ENCODE data around the gene WSCD2. TPM values are rescaled to one million over a fixed set of nuclear protein-coding genes. Genes with fewer than 3 reads are reported as not detected.

The WSCD2 gene
- total and polyA plus RNA-seq, 2 experiments from 2014 or later: not detected

- Histone ChIP-seq H4K20me1 (ENCODE audit: insufficient read depth) (no peaks in the 10 kb centered on the region), H3K79me2 (ENCODE audit: insufficient read depth) (no peaks in the 10 kb centered on the region), H3K9me2 (ENCODE audit: insufficient read depth) (no peaks in the 10 kb centered on the region), H3F3A (ENCODE audit: insufficient read depth) (no peaks in the 10 kb centered on the region), H3K36me3 (ENCODE audit: low read depth) (no peaks in the 10 kb centered on the region), H3K27me3 (replicated peaks; ENCODE audit: insufficient read depth) (no peaks in the 10 kb centered on the region; the same call in 1 of the 2 replicates), H3K4me1 (ENCODE audit: insufficient read depth) (no peaks in the 10 kb centered on the region), H3K9ac (no peak overlapping the region), H3K27ac (no peak overlapping the region), H3K9me3 (ENCODE audit: low read depth) (no peaks in the 10 kb centered on the region), H3K4me2 (ENCODE audit: unreplicated experiment) (no peak overlapping the region), H2AFZ (no peak overlapping the region), H3K4me3 (no peak overlapping the region)
- WGBS, 2 experiments (ENCODE audit: low coverage in 1 of 2, low lambda C conversion rate in 2 of 2, missing lambda C conversion rate in 2 of 2): 46 to 52% methylated on average over 8 of the region's 8 CpGs
- TF ChIP-seq EZH2 (IDR thresholded peaks at IDR 0.05; ENCODE audit: insufficient read depth, poor library complexity, severe bottlenecking): no peak
- in situ Hi-C loops (cut with MboI): no loop called here
- no peak for DNase-seq
Measured at GRCh38 chr12:108226866-108227265, 97.8 kb downstream of the WSCD2 start.

DNA sequence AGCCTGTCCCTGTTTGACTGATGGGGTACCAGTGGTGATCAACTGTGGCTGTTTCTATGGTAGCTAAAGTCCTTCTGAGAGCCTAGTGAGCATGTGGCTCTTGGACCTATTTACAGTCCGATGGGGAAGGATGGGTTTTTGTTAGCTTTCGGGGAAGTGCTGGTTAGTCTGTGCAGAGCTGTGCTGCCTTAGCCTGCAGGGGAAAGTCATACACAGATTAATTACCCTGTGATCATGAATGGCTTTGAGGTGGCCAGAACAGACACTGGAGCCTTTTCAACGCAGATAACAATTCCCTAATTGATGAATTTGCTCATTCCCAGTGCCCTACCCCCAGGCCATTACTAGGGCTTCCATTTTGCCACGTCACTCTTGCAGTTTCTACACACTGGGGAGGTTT is 99.7 kb downstream of the WSCD2 start:
- no peak overlapping the region for H3K27ac ChIP-seq
- no peaks in the 10 kb centered on the region for H3K9me2 ChIP-seq (ENCODE audit: insufficient read depth)
- no peaks in the 10 kb centered on the region for H3K36me3 ChIP-seq (ENCODE audit: low read depth)
- no peak for DNase-seq
- no peaks in the 10 kb centered on the region for H4K20me1 ChIP-seq (ENCODE audit: insufficient read depth)
- no peaks in the 10 kb centered on the region for H3K9me3 ChIP-seq (ENCODE audit: low read depth)
- 18 to 26% methylated on average over 4 of the region's 4 CpGs for WGBS, 2 experiments (ENCODE audit: low coverage in 1 of 2, low lambda C conversion rate in 2 of 2, missing lambda C conversion rate in 2 of 2)
- H3K9ac ChIP-seq: no peak overlapping the region
- H3F3A ChIP-seq (ENCODE audit: insufficient read depth): no peaks in the 10 kb centered on the region
- no peak overlapping the region for H3K4me2 ChIP-seq (ENCODE audit: unreplicated experiment)
- H3K27me3 ChIP-seq (replicated peaks; ENCODE audit: insufficient read depth): no peaks in the 10 kb centered on the region; the same call in 1 of the 2 replicates
- no peaks in the 10 kb centered on the region for H3K79me2 ChIP-seq (ENCODE audit: insufficient read depth)
- H3K4me1 ChIP-seq (ENCODE audit: insufficient read depth): no peaks in the 10 kb centered on the region
- no peak overlapping the region for H2AFZ ChIP-seq
- in situ Hi-C loops (cut with MboI): no loop called here
- H3K4me3 ChIP-seq: no peak overlapping the region
- TF ChIP-seq EZH2 (IDR thresholded peaks at IDR 0.05; ENCODE audit: insufficient read depth, poor library complexity, severe bottlenecking) (no peak), EZH2phosphoT487 (IDR thresholded peaks at IDR 0.05; ENCODE audit: insufficient read depth, low read depth) (no peak)

DNA sequence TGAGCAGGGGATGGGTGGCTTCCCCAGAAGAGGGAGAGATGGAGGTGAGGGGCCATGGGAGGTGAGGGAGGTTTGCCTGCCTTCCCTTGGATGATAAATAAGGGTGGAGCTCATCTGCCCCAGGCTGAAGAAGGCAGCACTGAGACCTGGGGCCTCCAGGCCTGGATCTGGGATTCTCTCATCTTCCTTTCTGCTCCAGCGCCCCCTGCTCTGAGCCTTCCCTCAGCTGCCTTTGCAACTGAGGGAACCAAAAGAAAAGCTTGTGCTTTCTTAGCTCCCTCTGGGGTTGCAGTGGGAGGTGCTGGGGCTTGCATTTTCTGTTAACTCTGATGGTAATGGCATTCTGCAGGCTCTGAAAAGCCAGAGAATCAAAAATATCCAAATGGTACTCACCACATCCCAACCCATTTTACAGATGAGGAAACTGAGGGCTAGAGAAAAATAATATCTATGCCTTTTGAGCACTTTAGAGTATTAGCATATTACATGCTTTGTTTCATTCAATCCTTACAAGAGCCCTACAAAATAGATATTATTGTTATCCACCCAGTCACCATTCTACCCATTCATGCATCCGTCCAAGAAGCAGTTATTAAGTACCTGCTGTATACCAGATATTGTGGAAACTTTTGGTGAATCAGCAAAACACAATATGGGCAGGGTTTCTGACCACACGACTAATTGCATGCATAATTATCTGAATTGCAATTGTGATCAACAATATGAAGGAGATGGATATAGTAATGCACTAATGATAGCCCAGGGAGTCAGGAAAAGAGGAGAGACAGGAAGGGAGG is 102.2 kb downstream of the WSCD2 start:
- H3K9ac ChIP-seq: no peak overlapping the region
- no peaks in the 10 kb centered on the region for H3K9me3 ChIP-seq (ENCODE audit: low read depth)
- WGBS, 2 experiments (ENCODE audit: low coverage in 1 of 2, low lambda C conversion rate in 2 of 2, missing lambda C conversion rate in 2 of 2): 25 to 26% methylated on average over 3 of the region's 3 CpGs
- H3K9me2 ChIP-seq (ENCODE audit: insufficient read depth): no peaks in the 10 kb centered on the region
- no peak overlapping the region for H3K4me3 ChIP-seq
- no peak overlapping the region for H3K4me2 ChIP-seq (ENCODE audit: unreplicated experiment)
- H3K4me1 ChIP-seq (ENCODE audit: insufficient read depth): no peaks in the 10 kb centered on the region
- no peaks in the 10 kb centered on the region for H3F3A ChIP-seq (ENCODE audit: insufficient read depth)
- no peak for DNase-seq
- peaks cover 10% of the 10 kb centered on the region; the same call in 1 of the 2 replicates for H3K27me3 ChIP-seq (replicated peaks; ENCODE audit: insufficient read depth)
- in situ Hi-C loops (cut with MboI): no loop called here
- H3K27ac ChIP-seq: no peak overlapping the region
- H4K20me1 ChIP-seq (ENCODE audit: insufficient read depth): no peaks in the 10 kb centered on the region
- no peak overlapping the region for H2AFZ ChIP-seq
- TF ChIP-seq EZH2 (IDR thresholded peaks at IDR 0.05; ENCODE audit: insufficient read depth, poor library complexity, severe bottlenecking) (no peak), EZH2phosphoT487 (IDR thresholded peaks at IDR 0.05; ENCODE audit: insufficient read depth, low read depth) (no peak)
- no peaks in the 10 kb centered on the region for H3K79me2 ChIP-seq (ENCODE audit: insufficient read depth)
- no peaks in the 10 kb centered on the region for H3K36me3 ChIP-seq (ENCODE audit: low read depth)

DNA sequence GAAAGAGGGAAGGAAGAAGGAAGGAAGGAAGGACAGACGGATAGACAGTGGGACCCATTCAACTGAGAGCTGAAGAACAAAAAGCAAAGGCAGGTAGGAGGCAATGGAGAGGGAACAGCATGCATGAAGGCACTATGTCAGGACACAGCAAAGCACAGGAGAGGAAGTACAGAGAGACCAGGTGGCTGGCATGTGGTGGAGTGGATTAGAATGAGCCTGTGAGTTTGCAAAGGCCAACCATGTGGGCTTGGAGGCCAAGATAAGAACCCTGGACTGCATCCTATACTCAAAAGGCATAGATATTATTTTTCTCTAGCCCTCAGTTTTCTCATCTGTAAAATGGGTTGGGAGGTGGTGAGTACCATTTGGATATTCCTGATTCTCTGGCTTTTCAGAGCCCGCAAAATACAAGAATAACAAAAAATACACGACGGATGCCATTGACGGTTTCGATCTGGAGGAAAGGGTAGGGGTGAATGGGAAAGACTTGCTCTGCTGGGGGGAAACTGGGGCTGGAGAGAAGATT is 102.9 kb downstream of the WSCD2 start:
- Histone ChIP-seq H3K9ac (no peak overlapping the region), H3K36me3 (ENCODE audit: low read depth) (no peaks in the 10 kb centered on the region), H3K4me3 (no peak overlapping the region), H3K27ac (no peak overlapping the region), H2AFZ (no peak overlapping the region), H3K79me2 (ENCODE audit: insufficient read depth) (no peaks in the 10 kb centered on the region), H3K4me2 (ENCODE audit: unreplicated experiment) (no peak overlapping the region), H3K9me2 (ENCODE audit: insufficient read depth) (no peaks in the 10 kb centered on the region), H3F3A (ENCODE audit: insufficient read depth) (no peaks in the 10 kb centered on the region), H3K9me3 (ENCODE audit: low read depth) (no peaks in the 10 kb centered on the region), H3K4me1 (ENCODE audit: insufficient read depth) (no peaks in the 10 kb centered on the region), H4K20me1 (ENCODE audit: insufficient read depth) (no peaks in the 10 kb centered on the region), H3K27me3 (replicated peaks; ENCODE audit: insufficient read depth) (peaks cover 10% of the 10 kb centered on the region; the same call in 1 of the 2 replicates)
- in situ Hi-C loops (cut with MboI): no loop called here
- WGBS, 2 experiments (ENCODE audit: low coverage in 1 of 2, low lambda C conversion rate in 2 of 2, missing lambda C conversion rate in 2 of 2): 73% methylated on average over 6 of the region's 6 CpGs
- TF ChIP-seq EZH2phosphoT487 (IDR thresholded peaks at IDR 0.05; ENCODE audit: insufficient read depth, low read depth): no peak
- no peak for TF ChIP-seq EZH2 (IDR thresholded peaks at IDR 0.05; ENCODE audit: insufficient read depth, poor library complexity, severe bottlenecking)
- no peak for DNase-seq
